Bronchial epithelial cell (primary cell): ENCODE results near the gene WLS. TPM values are rescaled to one million over a fixed set of nuclear protein-coding genes. Genes with fewer than 3 reads are reported as not detected.

Source experiments
- DNase-seq: peaks from one replicate; pipeline ENCODE4 v3.0.0-alpha.2; 2010; ENCODE audit warnings: low read depth
- FAIRE-seq: peaks from 2 replicates; lab custom pipeline; 2011; peaks lifted over from hg19 to GRCh38; lab: Jason Lieb, UNC
- H3K27me3 ChIP-seq: 2 replicates; pipeline ENCODE4 v1.5.1; 2011; ENCODE audit warnings: low read length; ENCODE audit not compliant: control insufficient read depth, insufficient read depth
- H3K36me3 ChIP-seq: 2 replicates; pipeline ENCODE4 v1.5.1; 2011; ENCODE audit warnings: low read length; ENCODE audit not compliant: control insufficient read depth, insufficient read depth
- H3K4me3 ChIP-seq: 2 replicates; pipeline ENCODE4 v1.5.1; 2011; ENCODE audit warnings: mild to moderate bottlenecking, low read depth, low read length, control low read depth
- CTCF ChIP-seq: IDR thresholded peaks from 2 replicates; pipeline ENCODE4 v1.5.1; 2011; ENCODE audit warnings: mild to moderate bottlenecking, moderate library complexity, low read length, control low read depth, inconsistent platforms; ENCODE audit not compliant: insufficient read depth, severe bottlenecking
- total RNA-seq: library from RNA; depleted of rRNA; stranded (reverse); fragments of >200 nt; gene quantifications from 2 replicates; pipeline ENCODE4 v1.2.1, GENCODE V29; 2014

The WLS gene
- total RNA-seq, 1 donor from 2014 or later, result 39.8 TPM

DNA sequence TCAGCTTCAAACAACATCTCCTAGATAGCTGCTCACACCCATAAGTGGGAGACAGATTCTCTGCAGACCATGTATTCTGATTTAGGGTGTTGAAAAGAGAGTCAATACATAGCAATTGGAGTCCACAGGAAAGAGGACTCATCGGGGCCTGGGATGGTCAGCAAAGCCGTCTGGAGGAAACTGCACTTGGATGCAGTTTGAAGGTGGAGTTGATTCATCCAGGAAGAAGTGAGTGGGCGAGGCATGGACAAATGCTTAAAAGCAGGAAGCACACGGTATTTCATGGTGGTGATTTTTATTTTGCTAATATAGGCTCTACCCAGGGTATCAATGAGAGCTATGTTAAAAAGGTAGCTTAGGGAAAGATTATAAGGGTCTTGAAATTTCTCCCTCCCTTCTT is 145.1 kb downstream of the WLS start:
- TF ChIP-seq CTCF, result no peak
- Histone ChIP-seq H3K4me3 (no peak overlapping the region), H3K36me3 (no peaks in the 10 kb centered on the region), H3K27me3 (no peaks in the 10 kb centered on the region)
- no peak for FAIRE-seq
- peak; percentile 53 for DNase-seq

GRCh38 chr1:68085752-68086151 is 146.6 kb downstream of the WLS start:
- H3K4me3 ChIP-seq, result no peak overlapping the region
- no peak for TF ChIP-seq CTCF
- DNase-seq, result no peak
- H3K27me3 ChIP-seq, result no peaks in the 10 kb centered on the region
- FAIRE-seq, result peak; percentile 47
- no peaks in the 10 kb centered on the region for H3K36me3 ChIP-seq

DNA sequence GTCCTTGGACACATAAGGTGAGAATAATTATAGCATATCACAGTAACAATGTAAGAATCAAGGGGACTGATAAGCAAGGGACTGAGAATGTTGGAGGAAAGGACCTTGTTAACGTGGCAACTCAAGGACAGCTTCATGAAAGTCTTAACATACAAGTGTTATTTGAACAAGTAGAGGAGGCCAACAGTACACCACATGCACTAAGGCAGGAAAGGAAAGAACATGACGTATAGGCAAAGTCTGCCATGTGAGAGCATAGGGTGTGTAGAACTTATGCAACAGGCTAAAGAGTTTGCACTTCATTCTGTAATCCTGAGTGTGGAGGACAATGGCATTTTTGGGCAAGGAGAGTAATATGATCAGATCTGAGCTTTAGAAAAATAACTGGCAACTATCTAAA is 148.6 kb downstream of the WLS start:
- no peaks in the 10 kb centered on the region for H3K27me3 ChIP-seq
- no peaks in the 10 kb centered on the region for H3K36me3 ChIP-seq
- no peak for FAIRE-seq
- TF ChIP-seq CTCF, result no peak
- DNase-seq, result peak; percentile 10
- H3K4me3 ChIP-seq, result no peak overlapping the region

GRCh38 chr1:68081775-68082283 is 150.5 kb downstream of the WLS start:
- H3K4me3 ChIP-seq, result no peak overlapping the region
- no peak for TF ChIP-seq CTCF
- H3K36me3 ChIP-seq, result no peaks in the 10 kb centered on the region
- FAIRE-seq (no peak), DNase-seq (no peak)
- no peaks in the 10 kb centered on the region for H3K27me3 ChIP-seq

GRCh38 chr1:68078647-68079046 is 153.7 kb downstream of the WLS start:
- Histone ChIP-seq H3K27me3 (no peaks in the 10 kb centered on the region), H3K4me3 (no peak overlapping the region), H3K36me3 (no peaks in the 10 kb centered on the region)
- TF ChIP-seq CTCF, result no peak
- FAIRE-seq (no peak), DNase-seq (no peak)

Other genes starting within 250 kb of the WLS start
- gene DIRAS3, start 181.9 kb downstream of the WLS start, total RNA-seq, result under 0.01 and 0.13 TPM in 2 replicates
- gene RPE65, start 217.4 kb upstream of the WLS start, total RNA-seq, result under 0.01 TPM in 1 of 2 replicates, not detected in the other